ENCODE measurements around the gene TES.
"Not testable (repeated sequence)": the region's sequence is repeated elsewhere in the genome, so short reads cannot be mapped to it uniquely, and the experiment has no call there.

The TES gene

GRCh38 chr7:116242759-116243158, 32.4 kb downstream of the TES start:
- no peak for DNase-seq (ENCODE audit: low read depth in 2 of 2)

GRCh38 chr7:116244803-116245202, 34.5 kb downstream of the TES start:
- not testable (repeated sequence) for DNase-seq (ENCODE audit: low read depth in 2 of 2)

DNA sequence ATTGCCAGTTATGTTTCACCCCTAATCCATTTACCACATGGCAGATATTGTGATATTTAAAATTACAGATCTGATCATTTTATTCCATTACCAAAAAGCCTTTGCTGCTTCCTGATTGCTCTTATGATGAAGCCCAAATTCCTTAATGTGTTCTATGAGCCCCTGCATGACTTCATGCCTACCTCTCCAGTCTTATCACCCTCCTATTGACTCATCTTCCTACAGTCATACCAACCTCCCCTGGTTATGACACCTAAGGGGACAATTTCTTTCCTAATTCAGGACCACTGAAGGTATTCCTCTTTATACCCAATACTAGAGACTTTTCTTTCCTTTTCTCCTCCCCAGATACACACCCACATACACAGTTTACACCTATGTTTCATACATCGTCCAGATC, 36.0 kb downstream of the TES start:
- no peak for DNase-seq (ENCODE audit: low read depth in 2 of 2)

DNA sequence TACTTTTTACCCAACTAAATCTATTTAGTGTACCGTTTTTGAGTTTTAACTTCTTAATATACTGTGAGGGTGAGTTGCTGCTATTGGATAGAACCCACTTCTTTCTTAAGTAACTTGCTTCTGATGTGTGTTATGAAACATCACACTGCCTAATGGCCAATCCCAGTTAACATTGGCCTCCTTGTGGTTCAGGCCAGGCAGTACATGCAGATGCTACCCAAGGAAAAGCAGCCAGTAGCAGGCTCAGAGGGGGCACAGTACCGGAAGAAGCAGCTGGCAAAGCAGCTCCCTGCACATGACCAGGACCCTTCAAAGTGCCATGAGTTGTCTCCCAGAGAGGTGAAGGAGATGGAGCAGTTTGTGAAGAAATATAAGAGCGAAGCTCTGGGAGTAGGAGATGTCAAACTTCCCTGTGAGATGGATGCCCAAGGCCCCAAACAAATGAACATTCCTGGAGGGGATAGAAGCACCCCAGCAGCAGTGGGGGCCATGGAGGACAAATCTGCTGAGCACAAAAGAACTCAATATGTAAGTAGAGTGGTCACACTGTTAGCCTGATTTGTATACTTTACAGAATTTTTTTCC, 39.7 kb downstream of the TES start:
- DNase-seq (ENCODE audit: low read depth in 2 of 2), result no peak

DNA sequence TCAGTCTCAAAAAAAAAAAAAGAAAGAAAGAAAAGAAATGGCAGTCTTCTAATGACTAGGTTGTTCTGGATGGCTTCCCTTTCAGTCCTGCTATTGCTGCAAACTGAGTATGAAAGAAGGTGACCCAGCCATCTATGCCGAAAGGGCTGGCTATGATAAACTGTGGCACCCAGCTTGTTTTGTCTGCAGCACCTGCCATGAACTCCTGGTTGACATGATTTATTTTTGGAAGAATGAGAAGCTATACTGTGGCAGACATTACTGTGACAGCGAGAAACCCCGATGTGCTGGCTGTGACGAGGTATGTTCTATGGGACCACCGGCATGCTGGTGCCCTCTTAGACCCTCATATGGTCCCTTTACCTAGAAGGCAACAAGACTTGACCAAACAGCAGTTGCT, 41.3 kb downstream of the TES start:
- no peak for DNase-seq (ENCODE audit: low read depth in 2 of 2)

DNA sequence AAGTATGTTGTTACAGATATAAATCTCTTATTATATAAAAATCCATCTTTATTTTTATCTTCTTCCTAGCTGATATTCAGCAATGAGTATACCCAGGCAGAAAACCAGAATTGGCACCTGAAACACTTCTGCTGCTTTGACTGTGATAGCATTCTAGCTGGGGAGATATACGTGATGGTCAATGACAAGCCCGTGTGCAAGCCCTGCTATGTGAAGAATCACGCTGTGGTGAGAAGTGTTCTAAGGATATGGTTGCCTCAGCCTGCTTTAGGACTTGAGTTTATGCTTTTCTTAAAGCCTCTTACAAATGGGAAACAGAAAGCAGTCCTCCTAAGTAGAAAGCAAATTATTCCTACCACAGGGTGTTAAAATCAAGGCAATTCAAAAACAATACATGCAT, 41.9 kb downstream of the TES start:
- no peak for DNase-seq (ENCODE audit: low read depth in 2 of 2)

- DNase-seq (ENCODE audit: low read depth in 2 of 2), result no peak
These were observed 46.8 kb downstream of the TES start for GRCh38 chr7:116257156-116257555.

- no peak for DNase-seq (ENCODE audit: low read depth in 2 of 2)
These were observed 48.4 kb downstream of the TES start for GRCh38 chr7:116258734-116259133.

GRCh38 chr7:116259156-116259870, 49.0 kb downstream of the TES start:
- no peak for DNase-seq (ENCODE audit: low read depth in 2 of 2)

DNA sequence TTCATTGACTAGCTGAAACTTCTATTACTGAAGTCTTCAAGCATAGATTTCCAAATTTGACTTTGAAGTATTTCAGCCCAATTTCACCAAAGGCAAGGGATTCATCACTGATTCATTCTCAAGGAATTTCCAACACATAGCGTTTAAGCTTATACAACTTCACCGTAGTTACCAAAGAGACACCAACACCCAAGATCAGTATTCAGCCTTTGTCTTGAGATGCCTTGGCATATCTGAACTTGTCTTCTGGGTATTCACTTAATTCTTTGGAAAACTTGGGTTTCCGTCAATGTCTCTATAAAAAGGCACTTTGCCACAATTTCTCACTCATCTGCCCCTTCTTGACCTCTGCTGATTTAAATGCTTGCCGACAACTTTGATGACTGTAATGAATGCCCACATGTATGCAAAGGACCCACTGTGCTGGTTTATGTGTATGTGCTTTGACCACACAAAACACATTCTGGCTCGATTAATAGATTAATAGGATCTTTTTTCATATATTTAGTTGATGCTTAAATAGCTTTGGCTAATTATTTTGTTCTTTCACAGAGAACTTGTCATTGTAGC, 49.6 kb downstream of the TES start:
- no peak for DNase-seq (ENCODE audit: low read depth in 2 of 2)

DNA sequence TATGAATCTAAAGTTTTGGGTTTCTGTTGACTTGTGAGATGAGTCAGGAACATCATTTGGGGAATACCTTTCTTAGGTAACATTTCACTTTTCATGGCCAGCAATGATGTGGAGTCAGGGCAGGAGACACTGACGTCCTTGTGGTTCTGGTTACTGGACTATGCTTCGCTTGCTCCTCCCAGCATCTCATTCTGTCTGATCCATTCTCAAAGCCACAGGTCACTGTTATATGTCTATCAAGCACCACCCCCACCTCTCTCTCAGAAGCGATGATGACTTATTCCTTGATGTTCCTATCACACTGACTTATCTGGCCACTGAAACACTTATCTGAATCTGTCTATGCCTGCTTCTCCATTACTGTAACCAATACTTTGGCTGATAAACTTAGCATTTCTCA, 51.6 kb downstream of the TES start:
- DNase-seq (ENCODE audit: low read depth in 2 of 2), result no peak

GRCh38 chr7:116265881-116266280, 55.5 kb downstream of the TES start:
- no peak for DNase-seq (ENCODE audit: low read depth in 2 of 2)

GRCh38 chr7:116269466-116269865, 59.1 kb downstream of the TES start:
- no peak for DNase-seq (ENCODE audit: low read depth in 2 of 2)

GRCh38 chr7:116271161-116271913, 61.0 kb downstream of the TES start:
- DNase-seq (ENCODE audit: low read depth in 2 of 2), result no peak

DNA sequence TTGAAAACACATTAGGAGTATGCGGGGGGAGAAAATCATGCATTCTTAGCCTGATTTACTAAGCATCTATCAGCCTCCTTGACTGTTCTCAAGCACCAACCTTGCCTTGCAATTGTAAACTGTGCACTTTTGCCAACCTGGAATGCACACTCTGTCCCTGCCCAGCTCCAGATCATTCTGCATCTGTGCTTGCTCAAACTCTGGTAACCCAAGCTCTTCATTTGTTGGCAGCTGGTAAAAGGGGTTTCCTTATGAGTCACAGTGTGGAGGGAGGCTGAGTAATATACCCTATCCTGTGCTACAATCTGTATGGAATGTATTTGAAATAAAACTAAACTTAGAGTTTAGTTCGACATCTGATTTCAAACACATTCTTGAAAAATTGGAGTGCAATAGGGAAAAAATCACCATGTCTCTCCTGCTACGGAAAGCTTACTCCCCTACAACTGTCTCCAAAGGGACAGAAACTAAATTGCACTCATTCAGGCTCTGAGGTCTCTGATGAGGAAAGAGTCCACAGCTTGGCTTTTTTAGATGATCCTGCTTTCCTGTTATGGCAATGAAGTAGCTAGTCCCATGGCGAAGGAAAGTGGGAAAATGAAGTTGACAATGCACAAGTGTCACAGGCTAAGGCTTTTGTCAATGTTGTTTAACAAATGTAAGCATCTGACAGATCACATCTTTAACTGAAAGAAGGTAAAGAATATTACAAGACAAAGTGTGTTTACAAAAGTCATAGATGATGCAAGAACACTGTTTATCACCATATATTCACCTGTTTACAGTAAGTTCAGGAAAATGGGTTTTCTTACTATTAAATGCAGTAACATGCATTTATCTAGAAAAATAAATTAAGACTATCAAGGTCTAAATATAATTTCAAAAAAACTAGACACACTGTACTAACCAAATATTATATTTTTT, 61.9 kb downstream of the TES start:
- no peak for DNase-seq (ENCODE audit: low read depth in 2 of 2)

DNA sequence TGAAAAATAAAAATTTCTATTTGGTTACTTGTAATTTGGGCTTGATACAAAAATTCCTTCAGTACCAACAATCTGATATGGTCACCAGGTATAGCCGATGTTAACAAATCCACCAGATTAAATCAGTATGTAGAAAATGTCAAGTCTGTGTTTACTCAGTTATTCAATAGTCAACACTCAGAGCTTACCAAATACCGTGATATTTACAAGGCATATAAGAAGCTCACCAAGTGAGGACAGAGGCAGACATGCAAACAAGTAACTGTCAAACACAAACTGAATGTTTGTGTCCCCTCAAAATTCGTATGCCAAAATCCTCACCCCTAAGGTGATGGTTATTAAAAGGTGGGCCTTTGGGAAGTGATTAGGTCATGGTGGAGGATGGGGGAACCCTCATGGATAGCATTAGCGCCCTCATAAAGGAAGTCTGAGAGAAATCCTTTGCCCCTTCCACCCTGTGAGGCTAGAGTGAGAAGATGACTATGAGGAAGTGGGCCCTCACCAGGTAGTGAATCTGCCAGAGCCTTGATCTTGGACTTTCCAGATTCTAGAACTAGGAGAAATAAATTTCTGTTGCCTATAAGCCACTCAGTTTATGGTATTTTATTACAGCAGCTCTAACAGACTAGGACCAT, 63.1 kb downstream of the TES start:
- no peak for DNase-seq (ENCODE audit: low read depth in 2 of 2)

GRCh38 chr7:116273918-116274301, 63.6 kb downstream of the TES start:
- no peak for DNase-seq (ENCODE audit: low read depth in 2 of 2)

- DNase-seq (ENCODE audit: low read depth in 2 of 2), result no peak
These were observed 66.7 kb downstream of the TES start for GRCh38 chr7:116277070-116277469.

DNA sequence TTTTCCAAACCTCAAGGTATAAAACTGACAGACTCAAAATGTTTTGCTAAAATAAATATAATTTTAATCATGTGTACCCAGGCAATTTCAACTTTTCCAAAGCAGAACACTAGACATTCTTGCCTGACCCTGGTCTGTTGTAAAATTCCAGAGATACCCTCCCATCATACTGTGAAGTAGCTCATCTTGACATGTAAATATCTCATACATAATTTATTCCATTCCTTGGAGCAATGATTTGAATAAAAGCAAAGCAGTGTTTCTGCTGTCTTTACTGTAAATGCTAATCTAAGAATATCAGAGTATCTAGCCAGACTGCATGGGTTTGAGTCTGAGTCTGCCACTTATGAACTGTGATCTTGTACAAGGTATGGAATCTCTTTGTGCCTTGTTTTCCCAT, 68.9 kb downstream of the TES start:
- no peak for DNase-seq (ENCODE audit: low read depth in 2 of 2)

DNA sequence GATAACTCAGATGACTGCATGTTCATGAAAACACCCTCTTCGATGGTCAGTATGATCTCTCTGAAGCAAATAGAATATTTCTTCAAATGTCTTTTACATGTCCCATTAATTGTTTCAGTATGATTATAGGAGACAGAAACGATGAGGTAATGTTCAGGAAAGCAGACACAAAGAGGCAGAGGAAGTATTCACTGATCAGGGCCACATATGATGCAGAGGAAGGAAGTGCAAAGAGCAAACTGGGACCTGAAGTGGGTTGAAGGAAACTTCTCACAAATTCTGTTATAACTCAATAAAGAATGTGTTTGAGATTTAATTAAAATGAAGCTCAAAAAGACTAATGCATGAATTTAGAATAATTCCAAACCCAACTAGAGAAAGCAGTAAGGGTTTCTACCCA, 70.5 kb downstream of the TES start:
- no peak for DNase-seq (ENCODE audit: low read depth in 2 of 2)

GRCh38 chr7:116283595-116284204, 73.4 kb downstream of the TES start:
- no peak for DNase-seq (ENCODE audit: low read depth in 2 of 2)
